OCI-LY7 (cell line): Measurements from ENCODE around the gene PRKG1. TPM values are rescaled to one million over a fixed set of nuclear protein-coding genes. Genes with fewer than 3 reads are reported as not detected.

Experiments
- BruUV-seq: library from RNA; stranded (reverse); fragments of 400-500 nt; replicated peaks from 2 replicates; lab custom pipeline; 2021; lab: Mats Ljungman, UMichigan
- CTCF ChIA-PET: fragments of 300-600 bp; sonication (Branson Sonifier 250); formaldehyde crosslinking; loops from one replicate; lab custom pipeline; 2022; ENCODE audit warnings: antibody characterized with exemption; ENCODE audit not compliant: unreplicated experiment; lab: Charles Lee
- POLR2A ChIA-PET: fragments of 300-600 bp; sonication (Branson Sonifier 250); formaldehyde crosslinking; loops from one replicate; lab custom pipeline; 2022; ENCODE audit warnings: antibody characterized with exemption; lab: Charles Lee
- DNase-seq: peaks from one replicate; pipeline ENCODE4 v3.0.0-alpha.2; 2015; ENCODE audit warnings: low spot score
- H2AFZ ChIP-seq: fragments of 200-600 bp; sonication (generic), shearing (Covaris generic); 2 replicates; pipeline ENCODE4 v1.6.1; 2014; ENCODE audit warnings: mild to moderate bottlenecking, antibody characterized with exemption, low read length, moderate library complexity
- H3K27ac ChIP-seq: fragments of 200-600 bp; sonication (generic); 2 replicates; pipeline ENCODE4 v1.5.1; 2014; ENCODE audit warnings: mixed run types, low read depth, mild to moderate bottlenecking, moderate library complexity, low read length, inconsistent platforms; ENCODE audit not compliant: poor library complexity, severe bottlenecking
- H3K36me3 ChIP-seq: fragments of 200-600 bp; sonication (generic); 2 replicates; pipeline ENCODE4 v1.6.1; 2014; ENCODE audit warnings: mild to moderate bottlenecking, antibody characterized with exemption, low read length, moderate library complexity, mixed read lengths; ENCODE audit not compliant: insufficient read depth
- H3K4me1 ChIP-seq: fragments of 200-600 bp; sonication (generic); 2 replicates; pipeline ENCODE4 v1.5.1; 2014; ENCODE audit warnings: mild to moderate bottlenecking, low read length; ENCODE audit not compliant: insufficient read depth, poor library complexity, severe bottlenecking
- H3K4me2 ChIP-seq: fragments of 200-600 bp; sonication (generic); 2 replicates; pipeline ENCODE4 v1.6.1; 2014; ENCODE audit warnings: mild to moderate bottlenecking, low read length
- H3K4me3 ChIP-seq: fragments of 200-600 bp; sonication (generic); 2 replicates; pipeline ENCODE4 v1.5.1; 2014; ENCODE audit warnings: mild to moderate bottlenecking, low read depth, low read length; ENCODE audit not compliant: poor library complexity, severe bottlenecking
- H3K79me2 ChIP-seq: fragments of 200-600 bp; sonication (generic); 2 replicates; pipeline ENCODE4 v1.6.1; 2016; ENCODE audit warnings: low read depth, mild to moderate bottlenecking, low read length, moderate library complexity, mixed read lengths; ENCODE audit not compliant: insufficient read depth
- H3K9me2 ChIP-seq: fragments of 200-600 bp; sonication (generic); 2 replicates; pipeline ENCODE4 v1.6.1; 2016; ENCODE audit warnings: mild to moderate bottlenecking, low read length, mixed read lengths; ENCODE audit not compliant: insufficient read depth
- H3K9me3 ChIP-seq: fragments of 200-600 bp; sonication (generic); 2 replicates; pipeline ENCODE4 v1.6.1; 2014; ENCODE audit warnings: mild to moderate bottlenecking, mixed run types, low read length, mixed read lengths
- H4K20me1 ChIP-seq: fragments of 200-600 bp; sonication (generic); 2 replicates; pipeline ENCODE4 v1.6.1; 2014; ENCODE audit warnings: mild to moderate bottlenecking, antibody characterized with exemption, low read length, moderate library complexity, mixed read lengths; ENCODE audit not compliant: insufficient read depth
- EZH2phosphoT487 ChIP-seq: fragments of 200-600 bp; sonication (generic); IDR thresholded peaks from 2 replicates; pipeline ENCODE4 v1.6.1; 2018; ENCODE audit warnings: low read depth, borderline replicate concordance, mild to moderate bottlenecking, mixed run types, antibody characterized with exemption, low read length, moderate library complexity, mixed read lengths
- intact Hi-C: fragments of 100-400 bp; cut with micrococcal nuclease; formaldehyde crosslinking; loops from one replicate; pipeline ENCODE4 v1.10.0; 2022; ENCODE audit not compliant: unreplicated experiment
- total RNA-seq, 2 experiments: library from RNA; depleted of rRNA in 1 of 2; stranded (reverse); fragments of >200 nt in 1 of 2; shearing (Covaris generic) in 1 of 2; gene quantifications; 2 replicates each; pipeline ENCODE4 v1.2.3, GENCODE V29; 2014 to 2022
- TF ChIP-seq, protein P1 (sequence below): fragments of 200-600 bp; sonication (generic); conservative IDR thresholded peaks from 2 replicates; pipeline ENCODE4 v1.5.1; 2014; ENCODE audit warnings: mild to moderate bottlenecking, antibody characterized with exemption, low read length, moderate library complexity, mixed read lengths

Gene PRKG1
- total RNA-seq, 2 experiments from 2014 or later = not detected

DNA sequence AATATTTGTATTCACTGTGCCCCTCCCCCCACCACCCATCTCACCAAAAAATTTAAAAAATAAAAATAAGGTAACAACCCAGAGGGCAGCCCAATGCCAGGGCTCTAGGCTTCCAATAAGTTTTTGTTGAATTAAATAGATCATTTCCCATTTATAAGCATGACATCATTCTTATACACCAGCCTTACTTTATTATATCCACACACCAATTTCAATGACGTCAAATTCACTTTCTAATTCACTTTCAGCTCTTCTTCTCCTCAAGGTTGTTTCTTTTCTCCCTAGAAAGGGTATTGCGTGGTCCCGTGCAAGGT is 1238.6 kb downstream of the PRKG1 start:
- ChIA-PET CTCF (no interaction called here), POLR2A (interaction anchor here (0.6 to 0.7 kb wide), 3 partner anchors 27 to 1473 kb away, joined by 3 to 4 read pairs (median 4); no protein-coding TSS in a partner anchor)
- no peaks in the 10 kb centered on the region for H3K36me3 ChIP-seq
- H3K9me3 ChIP-seq = no peaks in the 10 kb centered on the region
- no peak for DNase-seq
- TF ChIP-seq, protein P1, sequence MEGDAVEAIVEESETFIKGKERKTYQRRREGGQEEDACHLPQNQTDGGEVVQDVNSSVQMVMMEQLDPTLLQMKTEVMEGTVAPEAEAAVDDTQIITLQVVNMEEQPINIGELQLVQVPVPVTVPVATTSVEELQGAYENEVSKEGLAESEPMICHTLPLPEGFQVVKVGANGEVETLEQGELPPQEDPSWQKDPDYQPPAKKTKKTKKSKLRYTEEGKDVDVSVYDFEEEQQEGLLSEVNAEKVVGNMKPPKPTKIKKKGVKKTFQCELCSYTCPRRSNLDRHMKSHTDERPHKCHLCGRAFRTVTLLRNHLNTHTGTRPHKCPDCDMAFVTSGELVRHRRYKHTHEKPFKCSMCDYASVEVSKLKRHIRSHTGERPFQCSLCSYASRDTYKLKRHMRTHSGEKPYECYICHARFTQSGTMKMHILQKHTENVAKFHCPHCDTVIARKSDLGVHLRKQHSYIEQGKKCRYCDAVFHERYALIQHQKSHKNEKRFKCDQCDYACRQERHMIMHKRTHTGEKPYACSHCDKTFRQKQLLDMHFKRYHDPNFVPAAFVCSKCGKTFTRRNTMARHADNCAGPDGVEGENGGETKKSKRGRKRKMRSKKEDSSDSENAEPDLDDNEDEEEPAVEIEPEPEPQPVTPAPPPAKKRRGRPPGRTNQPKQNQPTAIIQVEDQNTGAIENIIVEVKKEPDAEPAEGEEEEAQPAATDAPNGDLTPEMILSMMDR = no peak
- no peak for TF ChIP-seq EZH2phosphoT487
- BruUV-seq = no TSS peak
- intact Hi-C loops = no loop called here
- H3K4me3 ChIP-seq = no peak overlapping the region
- no peaks in the 10 kb centered on the region for H3K9me2 ChIP-seq
- H3K27ac ChIP-seq = no peak overlapping the region
- no peak overlapping the region for H2AFZ ChIP-seq
- no peaks in the 10 kb centered on the region for H3K79me2 ChIP-seq
- H3K4me1 ChIP-seq = no peaks in the 10 kb centered on the region
- no peaks in the 10 kb centered on the region; the same call in 1 of the 2 replicates for H4K20me1 ChIP-seq
- H3K4me2 ChIP-seq = no peak overlapping the region

DNA sequence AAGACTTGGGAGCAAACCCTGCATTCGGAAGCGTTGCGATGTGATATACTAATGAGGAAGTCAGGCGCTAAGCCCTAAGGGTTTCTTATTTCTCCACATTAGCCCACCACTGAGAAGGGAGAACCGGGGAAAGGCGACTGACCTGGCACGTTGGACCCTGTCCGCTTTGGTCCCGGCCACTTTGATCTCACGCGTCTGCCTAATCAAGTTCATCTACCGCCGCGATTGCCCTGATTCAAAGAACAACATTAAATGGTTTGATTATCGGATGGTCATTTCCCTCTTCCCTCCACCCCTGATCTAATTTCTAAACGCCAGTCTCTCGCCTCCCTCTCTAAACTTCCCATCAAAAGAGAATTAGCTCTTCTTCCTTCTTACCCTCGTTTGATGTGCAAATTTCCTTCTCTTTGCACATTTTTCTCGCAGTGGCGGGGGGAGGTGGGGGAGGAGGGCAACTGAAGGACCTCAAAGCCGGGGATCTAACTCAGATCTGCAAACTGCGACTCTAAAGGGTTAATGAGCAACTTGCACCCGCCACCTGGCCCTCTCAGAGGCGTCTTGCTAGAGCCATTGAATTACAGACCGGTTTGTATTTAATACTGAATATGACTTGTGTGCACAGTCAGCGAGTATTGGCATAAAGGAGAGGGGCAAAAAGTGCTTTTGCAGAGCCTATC is 1239.1 kb downstream of the PRKG1 start:
- TF ChIP-seq EZH2phosphoT487 = no peak
- TF ChIP-seq, protein P1 = no peak
- DNase-seq = no peak
- ChIA-PET CTCF (no interaction called here), POLR2A (interaction anchor here (0.6 to 0.7 kb wide), 3 partner anchors 28 to 1472 kb away, joined by 3 to 4 read pairs (median 4); no protein-coding TSS in a partner anchor)
- no peaks in the 10 kb centered on the region for H3K36me3 ChIP-seq
- H3K4me2 ChIP-seq = no peak overlapping the region
- no peaks in the 10 kb centered on the region; the same call in 1 of the 2 replicates for H4K20me1 ChIP-seq
- no TSS peak for BruUV-seq
- no peaks in the 10 kb centered on the region for H3K79me2 ChIP-seq
- H3K27ac ChIP-seq = no peak overlapping the region
- intact Hi-C loops = no loop called here
- no peak overlapping the region for H3K4me3 ChIP-seq
- H3K9me3 ChIP-seq = no peaks in the 10 kb centered on the region
- no peak overlapping the region for H2AFZ ChIP-seq
- no peaks in the 10 kb centered on the region for H3K9me2 ChIP-seq
- H3K4me1 ChIP-seq = no peaks in the 10 kb centered on the region
